Stimulated activated CD4-positive, alpha-beta T cell treated with anti-CD3 and anti-CD28 coated beads, Interleukin-12 subunit alpha, Interleukin-12 subunit beta, amount 100 ng/mL, for 24 hours (primary cell): ENCODE measurements around the gene LRRC42.

Experiments used
- DNase-seq, 2 experiments: peaks; one replicate each; pipeline ENCODE4 v3.0.0-alpha.2; 2020; ENCODE audit warnings: low read depth in 2 of 2

The LRRC42 gene

DNA sequence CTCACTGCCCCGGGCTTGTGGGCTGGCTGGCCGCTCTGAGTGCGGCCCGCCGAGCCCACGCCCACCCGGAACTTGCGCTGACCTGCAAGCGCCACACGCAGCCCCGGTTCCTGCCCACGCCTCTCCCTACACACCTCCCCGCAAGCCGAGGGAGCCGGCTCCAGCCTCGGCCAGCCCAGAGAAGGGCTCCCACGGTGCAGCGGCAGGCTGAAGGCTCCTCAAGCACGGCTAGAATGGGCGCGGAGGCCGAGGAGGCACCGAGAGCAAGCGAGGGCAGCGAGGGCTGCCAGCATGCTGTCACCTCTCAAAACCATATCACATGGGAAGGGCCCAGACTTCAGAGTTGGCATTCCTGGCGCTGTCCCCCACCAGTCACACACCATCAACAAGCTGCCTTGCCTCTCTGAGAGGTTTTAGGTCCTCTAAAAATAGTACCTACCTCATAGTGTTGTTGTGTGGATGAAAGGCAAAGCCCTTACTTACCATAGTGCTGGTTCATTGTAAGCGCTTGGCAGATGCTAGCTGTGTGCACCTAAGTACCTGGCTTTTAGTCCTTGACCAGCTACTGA is 58.4 kb downstream of the LRRC42 start:
- DNase-seq, result no peak

DNA sequence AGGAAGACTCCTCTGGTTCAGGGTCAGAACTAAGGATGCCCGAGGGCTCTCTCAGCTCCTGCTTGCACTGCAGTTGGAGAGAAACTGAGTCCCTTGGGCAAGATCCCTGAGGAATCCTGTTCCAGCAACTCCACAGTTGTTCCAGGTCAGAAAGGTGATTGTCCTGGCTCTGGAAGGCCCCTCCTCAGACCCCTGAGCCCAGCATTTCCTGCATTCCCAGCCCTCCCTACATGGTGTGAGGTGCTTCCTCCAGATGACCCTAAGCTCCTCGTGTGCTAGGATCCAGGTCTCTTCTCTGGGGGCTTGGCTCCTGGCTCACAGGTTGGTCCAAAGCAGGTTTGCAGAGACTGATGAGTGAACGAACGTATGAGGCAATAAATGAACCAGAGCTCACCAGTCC is 60.4 kb downstream of the LRRC42 start:
- DNase-seq, result no peak

DNA sequence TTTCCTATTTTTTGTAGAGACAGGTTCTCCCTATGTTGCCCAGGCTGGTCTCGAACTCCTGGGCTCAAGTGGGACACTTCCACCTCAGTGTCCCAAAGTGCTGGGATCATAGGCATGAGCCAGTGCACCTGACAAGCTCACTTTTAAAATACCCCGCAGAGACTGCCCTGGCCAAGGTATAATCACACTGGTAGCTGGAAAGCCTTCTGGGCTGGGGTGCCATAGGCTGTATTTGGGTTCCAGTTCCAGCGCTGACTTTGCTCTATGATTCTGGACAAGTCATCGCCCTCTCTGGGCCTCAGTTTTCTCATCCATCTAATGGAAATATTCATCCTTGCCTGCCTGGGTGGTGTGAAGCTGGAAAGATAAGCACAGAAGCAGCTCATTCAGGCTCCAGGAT is 61.5 kb downstream of the LRRC42 start:
- DNase-seq, result no peak

DNA sequence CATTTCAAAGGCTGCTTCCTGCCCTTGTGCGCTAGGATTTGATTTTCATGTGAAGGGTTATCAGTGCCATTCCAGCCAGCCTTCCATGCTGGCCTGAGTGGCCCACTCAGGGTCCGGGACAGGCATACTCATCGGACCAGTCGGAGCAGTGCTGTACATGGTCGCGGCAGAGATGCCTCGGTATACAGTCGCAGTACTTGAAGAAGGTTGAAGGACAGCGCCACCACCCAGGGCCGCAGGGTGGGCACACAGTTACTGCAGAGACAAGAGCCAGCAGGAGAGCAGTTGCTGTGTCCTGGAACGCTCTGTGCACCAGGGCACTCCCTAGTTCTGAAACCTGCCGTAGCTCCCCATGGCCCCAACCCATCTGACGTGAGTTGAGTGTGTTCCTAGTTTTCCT is 62.7 kb downstream of the LRRC42 start:
- no peak for DNase-seq

DNA sequence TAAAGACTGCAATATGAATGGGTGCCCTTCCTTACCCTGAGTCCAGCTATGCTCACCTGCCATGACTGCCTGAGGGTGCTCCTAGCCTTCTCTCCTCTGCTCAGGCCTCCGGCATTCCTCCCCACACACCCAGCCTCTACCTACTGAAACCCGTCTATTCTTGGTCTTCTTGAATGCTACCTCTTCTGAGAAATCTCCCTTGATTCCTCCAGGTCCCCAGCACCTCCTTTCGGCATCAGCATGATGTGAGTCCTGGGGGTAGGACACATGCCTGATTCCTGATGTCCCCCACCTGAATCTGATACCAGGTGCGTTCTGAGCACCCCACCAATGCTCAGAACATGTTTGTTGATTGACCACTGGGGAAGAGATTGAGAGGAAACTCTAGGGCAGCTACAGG is 63.3 kb downstream of the LRRC42 start:
- no peak for DNase-seq

DNA sequence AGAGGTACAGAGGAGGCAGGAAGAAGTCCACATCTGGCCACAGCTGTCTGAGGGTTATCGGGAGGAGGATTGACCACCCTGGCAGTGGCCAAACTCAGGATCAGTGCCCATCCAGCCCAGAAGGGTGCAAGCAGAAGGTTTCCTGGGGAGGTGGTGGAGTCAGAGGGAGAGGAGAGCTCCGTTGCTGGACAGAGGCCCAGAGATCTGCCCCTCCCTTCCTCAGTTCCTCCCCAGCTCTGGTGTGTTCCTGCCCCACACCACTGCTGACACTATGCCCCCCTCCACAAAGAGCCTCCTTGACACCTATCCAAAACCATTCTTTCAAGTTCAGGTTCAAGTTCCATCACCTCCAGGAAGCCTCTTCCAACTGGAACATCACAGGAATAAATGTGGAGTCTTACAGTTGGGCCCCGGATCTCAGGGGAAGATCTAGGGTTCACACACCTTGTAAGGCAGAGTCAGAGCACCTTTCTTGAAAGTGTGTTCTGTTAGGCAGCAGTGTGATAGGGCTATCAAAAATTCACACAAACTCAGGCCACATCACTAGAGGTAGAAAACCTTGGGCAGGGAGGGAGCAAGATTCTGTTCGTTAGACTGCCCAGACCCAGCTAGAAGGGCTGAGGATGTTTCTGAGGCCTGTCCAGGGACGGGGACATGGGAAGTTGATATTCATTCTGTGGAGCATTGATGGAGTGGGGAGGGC is 64.4 kb downstream of the LRRC42 start:
- DNase-seq, result no peak

DNA sequence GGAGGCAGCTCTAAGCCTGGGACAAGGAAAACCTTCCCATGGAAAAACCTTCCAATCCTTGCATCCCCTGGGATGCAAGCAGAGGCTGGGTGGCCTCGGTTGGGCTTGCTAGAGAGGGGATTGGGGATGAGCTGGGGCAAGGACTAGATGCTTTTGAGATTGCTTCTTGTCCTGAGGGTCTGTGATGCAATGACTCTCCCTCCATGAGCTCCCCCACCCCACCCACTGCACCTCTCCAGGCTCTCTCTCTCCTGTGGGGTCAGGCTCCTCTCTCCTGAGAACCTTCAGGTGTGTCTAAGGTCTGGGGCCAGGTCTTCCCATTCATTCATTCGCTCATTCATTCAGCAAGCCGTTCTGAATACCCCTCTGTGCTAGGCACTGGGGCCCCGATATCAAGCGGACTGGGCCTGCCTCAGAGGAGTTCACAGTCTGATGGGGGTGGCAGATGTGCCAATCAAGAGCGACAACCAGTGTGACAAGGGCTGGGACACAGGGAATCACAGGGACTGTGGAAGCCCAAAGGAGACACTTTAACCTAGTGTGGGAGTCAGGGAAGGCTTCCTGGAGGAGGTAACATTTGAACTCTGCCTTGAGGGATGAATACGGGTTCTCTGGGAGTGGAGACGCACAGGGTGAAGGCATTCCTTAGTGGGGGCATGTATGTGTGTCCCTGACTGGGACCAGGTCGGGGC is 65.3 kb downstream of the LRRC42 start:
- DNase-seq, result no peak

DNA sequence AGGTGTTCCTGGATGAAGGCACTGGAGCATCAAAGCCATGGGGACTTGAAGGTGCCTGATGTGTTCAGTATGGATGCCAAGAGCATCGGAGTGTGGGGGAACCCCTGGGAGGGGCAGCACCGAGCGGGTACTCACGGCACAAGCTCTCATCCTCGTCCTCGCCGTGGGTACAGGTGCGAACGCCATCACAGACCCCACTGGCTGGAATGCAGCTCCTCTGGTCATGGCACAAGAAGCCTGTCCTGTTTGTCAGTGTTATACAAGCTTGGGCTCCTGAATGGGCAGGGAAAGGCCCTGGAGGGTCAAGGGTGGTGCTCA is 65.8 kb downstream of the LRRC42 start:
- DNase-seq, result no peak

DNA sequence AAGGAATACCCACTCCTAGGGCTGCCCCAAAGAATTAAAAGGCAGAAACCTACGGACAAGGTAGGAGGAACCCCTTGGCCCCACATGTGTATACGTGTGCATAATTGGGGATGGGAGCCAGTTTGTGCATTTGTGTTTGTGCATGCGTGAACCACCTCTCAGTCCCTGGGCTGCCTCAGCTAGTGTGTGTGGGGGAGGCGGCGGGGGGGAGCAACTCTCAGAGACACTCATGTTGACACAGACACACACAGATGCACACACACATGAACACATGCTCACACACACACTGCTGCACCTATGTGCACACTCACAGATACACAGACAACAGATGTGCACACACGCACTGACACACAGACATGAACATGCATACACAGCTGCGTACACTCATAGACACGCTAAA is 66.7 kb downstream of the LRRC42 start:
- no peak for DNase-seq

DNA sequence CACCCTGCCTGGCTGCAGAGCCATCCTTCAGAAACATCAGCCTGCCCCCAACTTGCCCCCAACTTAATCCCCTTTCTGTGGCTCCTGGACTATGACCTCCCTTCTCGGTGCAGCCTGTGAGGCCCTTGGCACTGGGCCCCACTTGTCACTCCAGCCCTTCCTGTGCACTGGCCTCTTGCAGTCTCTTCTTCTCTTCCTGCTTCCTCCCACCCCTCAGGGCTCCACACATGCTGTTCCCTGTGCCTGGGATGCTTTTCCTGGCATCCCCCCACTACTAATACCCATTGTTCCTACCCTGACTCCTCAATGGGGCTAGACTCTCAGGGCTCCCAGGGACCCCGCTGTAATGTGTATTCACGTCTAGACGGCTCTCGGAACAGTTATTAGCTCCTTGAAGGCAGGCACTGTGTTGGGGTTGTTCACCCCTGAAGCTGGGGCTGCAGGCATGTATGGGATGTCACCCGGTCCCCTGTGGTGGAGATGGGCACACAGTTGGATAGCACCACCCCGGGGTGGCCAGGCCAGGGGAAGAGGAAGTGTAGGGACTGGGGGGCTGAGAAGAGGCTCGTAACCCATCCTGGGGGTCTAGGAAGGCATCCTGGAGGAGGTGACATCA is 67.4 kb downstream of the LRRC42 start:
- no peak for DNase-seq

DNA sequence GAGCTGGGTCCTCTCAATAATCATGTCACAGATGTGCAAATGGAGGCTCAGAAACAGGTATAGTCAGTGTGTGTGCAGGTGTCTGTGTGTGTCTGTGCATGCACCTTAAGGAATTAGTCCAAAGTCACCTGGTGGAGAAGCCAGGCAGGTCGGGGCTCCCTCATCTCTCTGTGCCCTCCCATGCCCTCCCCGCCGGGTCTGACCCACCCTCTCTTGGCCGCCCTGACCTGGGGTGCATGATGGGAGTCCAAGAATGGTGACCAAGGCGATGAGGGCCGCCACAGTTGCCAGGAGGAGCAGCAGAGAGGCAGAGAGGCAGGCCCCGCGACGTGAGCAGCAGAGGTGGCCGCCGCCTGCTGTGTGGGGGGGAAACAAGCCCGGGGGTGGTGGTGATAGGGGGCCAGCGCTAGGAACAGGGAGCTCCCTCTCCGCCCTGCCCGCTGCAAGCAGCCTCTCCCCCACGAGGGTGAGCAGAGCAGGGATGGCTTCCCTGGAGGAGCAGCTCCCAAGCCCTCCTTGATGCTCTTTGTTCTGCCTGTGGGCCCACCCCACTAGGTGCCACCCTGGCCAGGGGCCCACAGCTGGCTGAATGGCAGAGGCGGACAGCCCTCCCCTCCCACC is 68.0 kb downstream of the LRRC42 start:
- no peak for DNase-seq

DNA sequence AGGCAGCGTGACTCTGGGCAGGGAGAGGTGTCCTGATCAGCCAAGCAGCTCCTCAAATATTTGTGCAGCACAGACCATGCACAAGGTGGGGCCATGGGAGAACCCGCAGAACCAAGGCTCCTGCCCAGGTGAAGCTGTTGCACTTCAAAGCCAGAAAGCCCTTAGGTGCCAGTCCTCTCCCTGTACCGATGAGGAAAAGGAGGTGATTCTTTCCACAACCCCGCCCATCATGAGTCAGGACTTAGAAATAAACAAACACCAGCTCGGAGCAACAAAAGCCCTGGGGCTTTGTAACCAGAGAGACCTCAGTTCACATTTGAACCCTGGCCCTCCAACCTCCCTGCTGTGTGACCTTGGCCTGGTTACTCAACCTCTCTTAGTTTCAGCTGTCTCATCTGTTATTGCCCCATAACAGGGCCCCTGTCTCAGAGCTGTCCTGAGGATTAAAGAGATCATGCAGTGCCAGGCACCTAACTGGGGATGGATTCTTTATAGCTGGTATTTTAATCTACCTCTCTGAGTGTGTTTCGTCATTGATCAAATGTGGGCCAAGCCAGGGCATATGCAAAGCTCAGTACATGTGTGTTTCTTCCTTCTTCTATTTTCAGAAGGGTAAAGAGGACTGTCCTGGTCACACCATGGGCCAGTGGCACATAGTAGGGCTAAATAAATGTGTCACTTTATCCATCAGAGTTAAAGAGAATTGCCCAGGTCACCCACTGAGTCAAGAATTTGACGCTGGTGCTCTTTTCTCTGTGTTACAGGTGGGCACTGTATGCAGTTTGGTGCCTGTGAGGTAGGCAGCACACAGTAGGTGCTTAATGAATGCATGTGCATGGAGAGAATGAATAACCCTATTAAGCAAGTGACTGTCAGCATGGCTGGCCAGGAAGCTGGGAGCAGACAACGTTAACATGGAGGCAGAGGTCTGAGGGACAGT is 70.5 kb downstream of the LRRC42 start:
- no peak for DNase-seq
